GM08714 (cell line): Measurements from ENCODE around the gene SAMD7.

Experiments
- H3K4me3 ChIP-seq: fragments of 200-500 bp; sonication (Bioruptor generic); 2 replicates; pipeline ENCODE4 v1.5.1; 2014; ENCODE audit warnings: mild to moderate bottlenecking, low read length, inconsistent platforms
- ZNF274 ChIP-seq: IDR thresholded peaks from 2 replicates; pipeline ENCODE4 v1.6.1; 2012; ENCODE audit warnings: mild to moderate bottlenecking, low read depth, low read length

Gene SAMD7

GRCh38 chr3:169931747-169932520 lies 20.6 kb downstream of the SAMD7 start:
- peak overlapping the region; percentile 45; the same call in 1 of the 2 replicates for H3K4me3 ChIP-seq
- TF ChIP-seq ZNF274: no peak

- H3K4me3 ChIP-seq: no peak overlapping the region
- no peak for TF ChIP-seq ZNF274
These were observed 27.9 kb downstream of the SAMD7 start for GRCh38 chr3:169939320-169939719.

- peak overlapping the region; percentile 7; the same call in 1 of the 2 replicates for H3K4me3 ChIP-seq
- TF ChIP-seq ZNF274: no peak
These were observed 28.4 kb downstream of the SAMD7 start for GRCh38 chr3:169939751-169940150.

GRCh38 chr3:169940470-169941181 lies 29.3 kb downstream of the SAMD7 start:
- no peak overlapping the region for H3K4me3 ChIP-seq
- no peak for TF ChIP-seq ZNF274

GRCh38 chr3:169945313-169945712 lies 33.9 kb downstream of the SAMD7 start:
- no peak overlapping the region for H3K4me3 ChIP-seq
- TF ChIP-seq ZNF274: no peak

- H3K4me3 ChIP-seq: no peak overlapping the region
- TF ChIP-seq ZNF274: no peak
These were observed 35.0 kb downstream of the SAMD7 start for GRCh38 chr3:169946336-169946735.

- no peak for TF ChIP-seq ZNF274
These were observed 37.4 kb downstream of the SAMD7 start for GRCh38 chr3:169948559-169949448.

GRCh38 chr3:169952045-169952444 lies 40.7 kb downstream of the SAMD7 start:
- no peak overlapping the region for H3K4me3 ChIP-seq
- no peak for TF ChIP-seq ZNF274

More at GRCh38 chr3:169948559-169949448, 37.4 kb downstream of the SAMD7 start:
- H3K4me3 ChIP-seq: no peak overlapping the region

- no peak for TF ChIP-seq ZNF274
- no peak overlapping the region for H3K4me3 ChIP-seq
These were observed 42.2 kb downstream of the SAMD7 start for GRCh38 chr3:169953462-169954141.

GRCh38 chr3:169954142-169954756 lies 42.9 kb downstream of the SAMD7 start:
- H3K4me3 ChIP-seq: peak overlapping the region; percentile 51; the same call in 1 of the 2 replicates
- TF ChIP-seq ZNF274: no peak

GRCh38 chr3:169955406-169955805 lies 44.0 kb downstream of the SAMD7 start:
- no peak for TF ChIP-seq ZNF274
- H3K4me3 ChIP-seq: no peak overlapping the region

- no peak for TF ChIP-seq ZNF274
- no peak overlapping the region for H3K4me3 ChIP-seq
These were observed 52.8 kb downstream of the SAMD7 start for GRCh38 chr3:169964176-169964575.
